ENCODE data around the gene FHIT.

Gene FHIT

GRCh38 chr3:59717679-59718205 lies 1533.5 kb downstream of the FHIT start:
- no peak for DNase-seq

GRCh38 chr3:59714066-59714465 lies 1537.2 kb downstream of the FHIT start:
- no peak for DNase-seq

DNA sequence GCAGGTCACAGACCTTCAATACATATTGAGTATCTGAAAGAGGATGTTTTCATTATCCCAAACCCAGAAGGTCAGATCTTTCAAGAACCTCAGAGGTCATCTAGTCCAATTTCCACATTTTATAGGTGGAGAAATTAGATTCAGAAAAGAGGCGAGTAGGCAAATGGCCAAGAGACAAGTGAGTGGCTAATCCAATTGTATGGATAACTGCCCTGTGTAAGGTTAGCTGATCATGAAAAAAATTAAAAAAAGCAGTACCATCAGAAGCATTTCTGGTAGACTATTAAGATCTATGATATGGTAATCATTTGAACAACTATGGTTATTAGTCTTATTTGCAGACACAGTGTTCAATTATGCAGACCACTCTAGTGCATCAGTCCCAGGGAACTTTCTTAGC lies 1540.7 kb downstream of the FHIT start:
- DNase-seq = no peak

- peak in 1 of 2 donors; percentile 4 for DNase-seq
Observed at GRCh38 chr3:59709702-59710553, 1541.3 kb downstream of the FHIT start.

GRCh38 chr3:59708202-59708601 lies 1543.0 kb downstream of the FHIT start:
- no peak for DNase-seq

DNA sequence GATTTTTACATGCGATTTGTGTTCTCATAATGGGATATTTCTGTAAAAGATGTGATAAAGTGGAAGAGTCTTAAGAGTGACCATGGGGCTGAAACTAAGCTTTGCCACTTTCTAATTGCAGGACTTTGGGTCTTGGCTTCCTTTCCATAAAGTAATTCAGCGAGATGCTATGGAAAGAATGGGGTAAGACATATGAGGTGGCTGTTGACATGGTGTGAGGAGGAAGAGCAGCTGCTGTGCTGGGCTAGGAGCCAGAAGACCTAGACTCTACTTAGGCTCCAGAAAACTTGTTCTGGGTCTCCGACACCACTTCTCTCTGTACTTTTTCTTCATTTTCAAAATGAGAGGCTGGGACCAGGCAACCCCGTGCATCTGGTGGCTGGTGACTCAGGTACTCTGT lies 1547.0 kb downstream of the FHIT start:
- DNase-seq = no peak

- DNase-seq = no peak
Observed at GRCh38 chr3:59699648-59700320, 1551.5 kb downstream of the FHIT start.
